Ishikawa (cell line): ENCODE data around the gene CBLL1.

Experiments
- EGR1 ChIP-seq: IDR thresholded peaks from 2 replicates; pipeline ENCODE4 v1.6.1; 2012
- RAD21 ChIP-seq: IDR thresholded peaks from 2 replicates; pipeline ENCODE4 v1.6.1; 2012; ENCODE audit warnings: low read depth
- ZBTB7A ChIP-seq: IDR thresholded peaks from 2 replicates; pipeline ENCODE4 v1.6.1; 2012; ENCODE audit warnings: low read depth

DNA sequence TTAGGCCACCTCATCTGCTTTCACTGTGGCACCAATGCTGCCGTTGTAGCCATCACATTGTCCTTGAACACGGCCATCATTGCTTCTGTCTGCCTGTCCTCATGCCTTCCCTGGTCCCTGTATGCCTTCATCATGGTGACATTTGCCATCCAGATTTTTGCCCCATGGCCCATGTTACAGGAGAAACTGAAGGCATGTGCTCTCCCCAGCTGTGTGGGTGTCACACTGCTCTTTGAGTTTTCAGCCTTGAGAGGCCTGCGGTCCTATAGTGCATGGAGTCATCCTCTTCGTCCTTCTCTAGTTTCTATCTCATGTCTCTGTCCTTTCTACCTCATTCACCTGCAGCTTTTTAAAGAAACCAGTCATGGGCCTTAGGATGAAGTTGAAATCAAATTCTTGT is 65.2 kb downstream of the CBLL1 start:
- no peak for TF ChIP-seq EGR1
- TF ChIP-seq RAD21, result no peak
- no peak for TF ChIP-seq ZBTB7A
